GM23338 (cell line): ENCODE results near the gene DNAH17. TPM values are rescaled to one million over a fixed set of nuclear protein-coding genes. Genes with fewer than 3 reads are reported as not detected.

Experiments
- ATAC-seq: fragments of 200-7000 bp; cut with Tn5 transposase; 3 replicates; pipeline ENCODE4 v1.9.1; 2020
- DNase-seq: peaks from one replicate; pipeline ENCODE4 v3.0.0-alpha.2; 2015; ENCODE audit warnings: low spot score
- H2AFZ ChIP-seq: fragments of 200-600 bp; sonication (generic); 2 replicates; pipeline ENCODE4 v1.8.0; 2016; ENCODE audit warnings: antibody characterized with exemption, mild to moderate bottlenecking, moderate library complexity
- H3F3A ChIP-seq: fragments of 200-600 bp; sonication (generic); replicated peaks from 2 replicates; pipeline ENCODE4 v1.8.0; 2017; ENCODE audit warnings: antibody characterized with exemption, mixed run types, low read depth
- H3K27ac ChIP-seq: fragments of 200-600 bp; sonication (generic); 2 replicates; pipeline ENCODE4 v1.6.1; 2016; ENCODE audit warnings: low read depth
- H3K27me3 ChIP-seq: fragments of 200-600 bp; sonication (generic); 2 replicates; pipeline ENCODE4 v1.8.0; 2016; ENCODE audit warnings: mild to moderate bottlenecking, mixed run types, moderate library complexity; ENCODE audit not compliant: insufficient read depth
- H3K36me3 ChIP-seq: fragments of 200-600 bp; sonication (generic); 2 replicates; pipeline ENCODE4 v1.8.0; 2016; ENCODE audit warnings: mild to moderate bottlenecking; ENCODE audit not compliant: insufficient read depth
- H3K4me1 ChIP-seq: fragments of 200-600 bp; sonication (generic); 2 replicates; pipeline ENCODE4 v1.8.0; 2016; ENCODE audit warnings: mild to moderate bottlenecking, moderate library complexity; ENCODE audit not compliant: insufficient read depth
- H3K4me2 ChIP-seq: fragments of 200-600 bp; sonication (generic); 2 replicates; pipeline ENCODE4 v1.7.1; 2017; ENCODE audit warnings: mixed run types
- H3K4me3 ChIP-seq: fragments of 200-600 bp; sonication (generic); 2 replicates; pipeline ENCODE4 v1.6.1; 2016; ENCODE audit warnings: mixed run types
- H3K79me2 ChIP-seq: fragments of 200-600 bp; sonication (generic); replicated peaks from 2 replicates; pipeline ENCODE4 v1.8.0; 2017; ENCODE audit warnings: mild to moderate bottlenecking; ENCODE audit not compliant: insufficient read depth
- H3K9me2 ChIP-seq: fragments of 200-600 bp; sonication (generic); 2 replicates; pipeline ENCODE4 v1.8.0; 2017; ENCODE audit not compliant: insufficient read depth
- H4K20me1 ChIP-seq: fragments of 200-600 bp; sonication (generic); replicated peaks from 2 replicates; pipeline ENCODE4 v1.8.0; 2017; ENCODE audit warnings: mild to moderate bottlenecking; ENCODE audit not compliant: insufficient read depth
- H3K27ac Mint-ChIP-seq: 2 replicates; pipeline ENCODE4 v1.8.0; 2020; ENCODE audit warnings: inconsistent platforms, mild to moderate bottlenecking, moderate library complexity, mixed read lengths
- H3K27me3 Mint-ChIP-seq: 3 replicates; pipeline ENCODE4 v1.8.0; 2022; ENCODE audit warnings: low read depth, mild to moderate bottlenecking, moderate library complexity, mixed read lengths, inconsistent platforms; ENCODE audit not compliant: insufficient read depth, poor library complexity
- H3K36me3 Mint-ChIP-seq: 3 replicates; pipeline ENCODE4 v1.8.0; 2021; ENCODE audit warnings: low read depth, mild to moderate bottlenecking, inconsistent platforms, moderate library complexity, mixed read lengths
- H3K4me1 Mint-ChIP-seq: 3 replicates; pipeline ENCODE4 v1.8.0; 2020; ENCODE audit warnings: mild to moderate bottlenecking, inconsistent platforms, mixed read lengths
- H3K4me3 Mint-ChIP-seq: 3 replicates; pipeline ENCODE4 v1.8.0; 2021; ENCODE audit warnings: moderate library complexity, mild to moderate bottlenecking, inconsistent platforms, mixed read lengths
- H3K9me3 Mint-ChIP-seq: 3 replicates; pipeline ENCODE4 v1.8.0; 2020; ENCODE audit warnings: moderate library complexity, mild to moderate bottlenecking, inconsistent platforms, mixed read lengths
- CREB1 ChIP-seq: fragments of 250-450 bp; sonication (Bioruptor Pico); IDR thresholded peaks from 2 replicates; pipeline ENCODE4 v1.5.0; 2020; ENCODE audit warnings: low read depth, mild to moderate bottlenecking, moderate library complexity
- EZH2 ChIP-seq: fragments of 200-600 bp; sonication (generic); IDR thresholded peaks from one replicate; pipeline ENCODE4 v1.8.0; 2017; ENCODE audit warnings: antibody characterized with exemption, mild to moderate bottlenecking, low read depth; ENCODE audit not compliant: unreplicated experiment
- EZH2phosphoT487 ChIP-seq: fragments of 200-600 bp; sonication (generic); IDR thresholded peaks from one replicate; pipeline ENCODE4 v1.8.1; 2018; ENCODE audit warnings: antibody characterized with exemption; ENCODE audit not compliant: unreplicated experiment
- JUNB ChIP-seq: IDR thresholded peaks from one replicate; pipeline ENCODE4 v1.6.1; 2016; ENCODE audit warnings: antibody characterized with exemption; ENCODE audit not compliant: unreplicated experiment
- NANOG ChIP-seq: IDR thresholded peaks from 2 replicates; pipeline ENCODE4 v1.6.1; 2016; ENCODE audit warnings: antibody characterized with exemption, borderline replicate concordance
- ZNF114 ChIP-seq: fragments of 250-450 bp; sonication (Bioruptor Pico); IDR thresholded peaks from 2 replicates; pipeline ENCODE4 v1.5.0; 2020; ENCODE audit warnings: mild to moderate bottlenecking, moderate library complexity
- ZNF331 ChIP-seq: fragments of 250-450 bp; sonication (Bioruptor Pico); IDR thresholded peaks from 2 replicates; pipeline ENCODE4 v1.5.0; 2020; ENCODE audit warnings: low read depth, mild to moderate bottlenecking, moderate library complexity
- polyA plus RNA-seq: library from polyadenylated mRNA; unstranded; fragments of >200 nt; fragmentation: Nextera tagmentation; extraction: Ambion mirVana; gene quantifications from 2 replicates; pipeline ENCODE4 v1.2.1, GENCODE V29; 2016
- total RNA-seq: library from RNA; depleted of rRNA; stranded (reverse); fragments of >200 nt; shearing (Covaris generic); gene quantifications from 2 replicates; pipeline ENCODE4 v1.2.3, GENCODE V29; 2014
- TF ChIP-seq, protein P1 (sequence below), 2 experiments: fragments of 200-600 bp in 1 of 2; sonication (generic) in 1 of 2; conservative IDR thresholded peaks; 2 replicates each; pipeline versions ENCODE4 v1.5.1 to v1.6.1; 2016 to 2017; ENCODE audit warnings: antibody characterized with exemption in 2 of 2, low read depth in 2 of 2, mild to moderate bottlenecking in 2 of 2, moderate library complexity in 1 of 2
- TF ChIP-seq, protein P2 (sequence below): IDR thresholded peaks from one replicate; pipeline ENCODE4 v1.6.1; 2018; ENCODE audit warnings: antibody characterized with exemption; ENCODE audit not compliant: unreplicated experiment
- TF ChIP-seq, protein P3 (sequence below): IDR thresholded peaks from 2 replicates; pipeline ENCODE4 v1.6.1; 2016; ENCODE audit warnings: antibody characterized with exemption

DNAH17 gene
- total and polyA plus RNA-seq, 2 experiments from 2014 or later, result 0.59 to 2.0 TPM

DNA sequence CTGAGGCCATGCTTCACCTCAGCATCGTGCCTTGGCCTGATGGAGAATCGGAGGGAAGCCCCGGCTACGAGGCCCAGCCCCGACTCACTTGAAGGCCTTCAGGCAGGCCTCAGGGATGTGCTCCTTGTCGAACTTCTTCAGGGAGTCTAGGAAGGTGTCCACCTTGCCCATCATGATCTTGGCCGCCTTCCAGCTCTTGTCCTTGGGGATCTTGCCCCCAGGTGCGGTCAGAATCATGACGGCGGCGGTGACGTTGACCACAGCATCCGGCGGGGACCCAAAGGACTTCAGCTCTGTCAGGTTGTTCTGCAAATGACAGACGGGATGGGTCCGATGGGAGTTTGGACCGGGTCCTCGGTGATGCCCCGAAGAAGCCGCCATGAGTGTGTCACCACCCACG lies 117.5 kb downstream of the DNAH17 start (continued):
- TF ChIP-seq, protein P1, sequence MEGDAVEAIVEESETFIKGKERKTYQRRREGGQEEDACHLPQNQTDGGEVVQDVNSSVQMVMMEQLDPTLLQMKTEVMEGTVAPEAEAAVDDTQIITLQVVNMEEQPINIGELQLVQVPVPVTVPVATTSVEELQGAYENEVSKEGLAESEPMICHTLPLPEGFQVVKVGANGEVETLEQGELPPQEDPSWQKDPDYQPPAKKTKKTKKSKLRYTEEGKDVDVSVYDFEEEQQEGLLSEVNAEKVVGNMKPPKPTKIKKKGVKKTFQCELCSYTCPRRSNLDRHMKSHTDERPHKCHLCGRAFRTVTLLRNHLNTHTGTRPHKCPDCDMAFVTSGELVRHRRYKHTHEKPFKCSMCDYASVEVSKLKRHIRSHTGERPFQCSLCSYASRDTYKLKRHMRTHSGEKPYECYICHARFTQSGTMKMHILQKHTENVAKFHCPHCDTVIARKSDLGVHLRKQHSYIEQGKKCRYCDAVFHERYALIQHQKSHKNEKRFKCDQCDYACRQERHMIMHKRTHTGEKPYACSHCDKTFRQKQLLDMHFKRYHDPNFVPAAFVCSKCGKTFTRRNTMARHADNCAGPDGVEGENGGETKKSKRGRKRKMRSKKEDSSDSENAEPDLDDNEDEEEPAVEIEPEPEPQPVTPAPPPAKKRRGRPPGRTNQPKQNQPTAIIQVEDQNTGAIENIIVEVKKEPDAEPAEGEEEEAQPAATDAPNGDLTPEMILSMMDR (conservative IDR thresholded peaks at IDR 0.05; ENCODE audit: low read depth in 2 of 2), result no peak
- TF ChIP-seq ZNF114 (CRISPR knock-in tag) (no peak), CREB1 (CRISPR knock-in tag) (no peak), JUNB (no peak)
- TF ChIP-seq, protein P2, sequence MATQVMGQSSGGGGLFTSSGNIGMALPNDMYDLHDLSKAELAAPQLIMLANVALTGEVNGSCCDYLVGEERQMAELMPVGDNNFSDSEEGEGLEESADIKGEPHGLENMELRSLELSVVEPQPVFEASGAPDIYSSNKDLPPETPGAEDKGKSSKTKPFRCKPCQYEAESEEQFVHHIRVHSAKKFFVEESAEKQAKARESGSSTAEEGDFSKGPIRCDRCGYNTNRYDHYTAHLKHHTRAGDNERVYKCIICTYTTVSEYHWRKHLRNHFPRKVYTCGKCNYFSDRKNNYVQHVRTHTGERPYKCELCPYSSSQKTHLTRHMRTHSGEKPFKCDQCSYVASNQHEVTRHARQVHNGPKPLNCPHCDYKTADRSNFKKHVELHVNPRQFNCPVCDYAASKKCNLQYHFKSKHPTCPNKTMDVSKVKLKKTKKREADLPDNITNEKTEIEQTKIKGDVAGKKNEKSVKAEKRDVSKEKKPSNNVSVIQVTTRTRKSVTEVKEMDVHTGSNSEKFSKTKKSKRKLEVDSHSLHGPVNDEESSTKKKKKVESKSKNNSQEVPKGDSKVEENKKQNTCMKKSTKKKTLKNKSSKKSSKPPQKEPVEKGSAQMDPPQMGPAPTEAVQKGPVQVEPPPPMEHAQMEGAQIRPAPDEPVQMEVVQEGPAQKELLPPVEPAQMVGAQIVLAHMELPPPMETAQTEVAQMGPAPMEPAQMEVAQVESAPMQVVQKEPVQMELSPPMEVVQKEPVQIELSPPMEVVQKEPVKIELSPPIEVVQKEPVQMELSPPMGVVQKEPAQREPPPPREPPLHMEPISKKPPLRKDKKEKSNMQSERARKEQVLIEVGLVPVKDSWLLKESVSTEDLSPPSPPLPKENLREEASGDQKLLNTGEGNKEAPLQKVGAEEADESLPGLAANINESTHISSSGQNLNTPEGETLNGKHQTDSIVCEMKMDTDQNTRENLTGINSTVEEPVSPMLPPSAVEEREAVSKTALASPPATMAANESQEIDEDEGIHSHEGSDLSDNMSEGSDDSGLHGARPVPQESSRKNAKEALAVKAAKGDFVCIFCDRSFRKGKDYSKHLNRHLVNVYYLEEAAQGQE, result no peak

DNA sequence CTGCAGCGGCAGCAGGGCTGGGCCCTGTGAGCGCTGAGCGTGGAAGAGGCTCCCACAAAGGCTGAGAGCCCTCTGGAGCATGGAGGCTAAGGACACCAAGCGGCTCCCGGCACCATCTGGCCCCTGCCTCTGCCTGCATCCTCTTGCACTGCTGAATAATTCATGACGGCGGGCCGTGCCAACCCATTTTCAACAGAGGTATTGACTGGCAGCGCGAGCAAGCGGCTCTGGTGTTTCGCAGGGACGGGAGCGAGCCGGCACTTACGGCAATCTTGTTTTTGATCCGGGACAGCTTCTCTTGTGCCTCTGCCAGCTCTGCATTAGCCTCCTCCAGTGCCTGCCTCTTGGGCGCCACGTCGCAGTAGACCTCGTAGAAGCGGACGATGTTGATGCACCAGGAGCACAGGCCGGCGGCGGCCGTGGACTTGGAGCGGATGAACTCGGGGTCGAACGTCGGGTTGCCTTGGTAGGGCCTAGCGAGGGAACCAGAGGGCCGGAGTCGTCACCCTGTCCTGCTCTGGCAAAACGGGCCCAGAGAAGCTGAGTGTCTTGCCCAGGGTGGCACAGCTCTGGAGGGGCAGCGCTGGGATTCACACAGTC lies 118.4 kb downstream of the DNAH17 start:
- Histone ChIP-seq H3K4me1 (no peaks in the 10 kb centered on the region), H3K79me2 (no peaks in the 10 kb centered on the region), H3K4me2 (no peak overlapping the region), H4K20me1 (no peaks in the 10 kb centered on the region), H3F3A (no peaks in the 10 kb centered on the region), H3K4me3 (no peak overlapping the region), H3K9me2 (no peaks in the 10 kb centered on the region), H3K27me3 (no peaks in the 10 kb centered on the region), H2AFZ (peak overlapping the region; percentile 14; the same call in 1 of the 2 replicates), H3K27ac (no peak overlapping the region), H3K36me3 (no peaks in the 10 kb centered on the region; the same call in 1 of the 2 replicates)
- Mint-ChIP-seq H3K36me3 (no peaks in the 10 kb centered on the region), H3K27me3 (no peaks in the 10 kb centered on the region), H3K4me1 (0 out of 3 replicates have a peak, but pooled peaks cover 5% of the 10 kb centered on the region), H3K9me3 (no peaks in the 10 kb centered on the region), H3K4me3 (no peak overlapping the region), H3K27ac (no peak overlapping the region)
- peak; percentile 41; the same call in 1 of the 3 replicates for ATAC-seq
- TF ChIP-seq ZNF331 (CRISPR knock-in tag) (no peak), NANOG (no peak), EZH2 (no peak), CREB1 (CRISPR knock-in tag) (no peak), JUNB (no peak), EZH2phosphoT487 (no peak)
- TF ChIP-seq, protein P3, sequence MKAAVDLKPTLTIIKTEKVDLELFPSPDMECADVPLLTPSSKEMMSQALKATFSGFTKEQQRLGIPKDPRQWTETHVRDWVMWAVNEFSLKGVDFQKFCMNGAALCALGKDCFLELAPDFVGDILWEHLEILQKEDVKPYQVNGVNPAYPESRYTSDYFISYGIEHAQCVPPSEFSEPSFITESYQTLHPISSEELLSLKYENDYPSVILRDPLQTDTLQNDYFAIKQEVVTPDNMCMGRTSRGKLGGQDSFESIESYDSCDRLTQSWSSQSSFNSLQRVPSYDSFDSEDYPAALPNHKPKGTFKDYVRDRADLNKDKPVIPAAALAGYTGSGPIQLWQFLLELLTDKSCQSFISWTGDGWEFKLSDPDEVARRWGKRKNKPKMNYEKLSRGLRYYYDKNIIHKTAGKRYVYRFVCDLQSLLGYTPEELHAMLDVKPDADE, result no peak
- DNase-seq, result no peak
